HG03571 (cell line): Measurements from ENCODE around the gene SLFN12L.
"Not testable (repeated sequence)": the region's sequence is repeated elsewhere in the genome, so short reads cannot be mapped to it uniquely, and the experiment has no call there.

ENCODE experiments used
- ATAC-seq: cut with Tn5 transposase; IDR thresholded peaks from one replicate; pipeline ENCODE4 v1.9.1; 2021; ENCODE audit not compliant: unreplicated experiment

Gene SLFN12L

DNA sequence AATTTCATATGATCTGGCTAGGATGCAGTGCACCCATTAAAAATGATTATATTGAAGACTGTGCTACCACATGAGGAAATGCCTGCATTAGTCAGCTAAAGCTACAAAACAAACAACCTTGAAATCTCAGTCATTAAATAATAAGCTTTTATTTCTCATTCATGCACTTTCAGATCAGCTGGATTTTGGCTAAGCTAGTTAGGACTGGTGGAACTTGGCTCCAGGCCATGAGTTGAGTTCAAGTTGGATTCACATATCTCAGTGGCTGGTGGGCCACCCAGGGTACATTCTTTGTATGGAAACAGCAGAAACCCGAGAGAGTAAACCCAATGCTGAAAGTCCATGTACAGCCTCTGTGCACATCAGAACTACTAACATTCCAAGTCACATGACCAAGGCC, 6.4 kb upstream of the SLFN12L start:
- ATAC-seq: no peak

DNA sequence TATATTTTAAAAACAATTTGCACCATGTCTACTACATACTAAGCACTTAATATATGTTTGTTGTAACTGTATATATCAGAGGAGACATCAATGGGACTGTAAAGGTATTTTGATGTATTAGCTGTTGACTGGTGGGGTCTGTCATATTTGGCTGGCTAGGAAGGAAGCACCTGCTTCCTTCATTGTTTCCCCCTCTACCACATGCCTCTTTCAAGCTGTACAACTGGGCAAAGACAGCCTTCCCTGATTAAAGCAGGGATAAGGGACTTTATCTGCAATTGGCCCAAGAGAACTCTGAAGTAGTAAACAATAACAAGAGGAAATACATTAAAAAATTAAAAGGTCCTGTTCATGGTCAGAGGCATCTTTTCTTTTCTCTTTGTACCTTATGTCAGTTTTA, 5.5 kb upstream of the SLFN12L start:
- no peak for ATAC-seq

- ATAC-seq: no peak
Measured at GRCh38 chr17:35541434-35541833, 4.0 kb upstream of the SLFN12L start.

- no peak for ATAC-seq
Measured at GRCh38 chr17:35540589-35541404, 3.3 kb upstream of the SLFN12L start.

DNA sequence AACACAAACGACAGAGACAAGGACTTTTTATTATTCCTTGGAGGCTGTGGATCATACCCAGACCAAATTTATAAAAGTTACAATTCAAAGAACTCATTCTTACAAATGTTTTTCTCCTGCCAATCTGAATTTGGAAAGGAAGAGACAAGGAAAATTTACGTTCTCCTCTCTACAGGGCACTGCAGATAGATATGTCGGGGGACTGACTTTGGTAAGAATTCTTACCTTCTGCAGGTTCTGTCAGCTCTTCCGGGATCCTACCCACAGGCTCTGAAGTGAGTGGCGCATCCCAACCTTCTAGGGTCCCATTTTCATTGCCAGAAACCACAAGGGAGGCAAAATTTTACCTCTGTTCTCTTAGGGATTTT, 2.2 kb upstream of the SLFN12L start:
- ATAC-seq: no peak

DNA sequence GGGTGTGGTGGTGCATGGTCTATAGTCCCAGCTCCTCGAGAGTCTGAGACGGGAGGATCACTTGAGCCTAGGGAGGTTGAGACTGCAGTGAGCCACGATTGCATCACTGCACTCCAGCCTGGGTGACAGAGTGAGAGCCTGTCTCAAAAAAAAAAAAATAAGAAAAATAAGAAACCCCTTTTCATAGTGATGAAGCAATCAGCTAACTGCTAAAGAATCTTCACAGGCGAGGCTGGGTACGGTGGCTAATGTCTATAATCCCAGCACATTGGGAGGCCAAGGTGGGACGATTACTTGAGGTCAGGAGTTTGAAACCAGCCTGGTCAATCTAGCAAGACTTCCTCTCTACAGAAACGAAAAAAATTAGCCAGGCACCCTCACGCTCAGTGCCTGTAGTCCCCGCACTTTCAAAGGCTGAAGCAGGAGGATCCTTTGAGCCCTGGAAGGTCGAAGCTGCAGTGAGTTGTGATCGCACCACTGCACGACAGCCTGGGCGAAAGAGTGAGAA, 760 bp downstream of the SLFN12L start:
- ATAC-seq: no peak

DNA sequence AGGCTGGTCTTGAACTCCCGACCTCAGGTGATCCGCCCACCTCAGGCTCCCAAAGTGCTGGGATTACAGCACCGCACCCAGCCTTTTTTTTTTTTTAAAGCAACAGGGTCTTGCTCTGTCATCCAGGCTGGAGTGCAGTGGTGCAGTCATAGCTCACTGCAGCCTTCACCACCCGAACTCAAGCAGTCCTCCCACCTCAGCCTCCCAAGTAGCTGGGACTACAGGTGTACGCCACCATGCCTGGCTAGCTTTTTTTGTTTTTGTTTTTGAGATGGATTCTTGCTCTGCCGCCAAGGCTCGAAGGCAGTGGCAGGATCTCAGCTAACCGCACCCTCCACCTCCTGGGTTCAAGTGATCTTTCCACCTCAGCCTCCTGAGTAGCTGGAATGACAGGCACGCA, 2.1 kb downstream of the SLFN12L start:
- ATAC-seq: not testable (repeated sequence)

DNA sequence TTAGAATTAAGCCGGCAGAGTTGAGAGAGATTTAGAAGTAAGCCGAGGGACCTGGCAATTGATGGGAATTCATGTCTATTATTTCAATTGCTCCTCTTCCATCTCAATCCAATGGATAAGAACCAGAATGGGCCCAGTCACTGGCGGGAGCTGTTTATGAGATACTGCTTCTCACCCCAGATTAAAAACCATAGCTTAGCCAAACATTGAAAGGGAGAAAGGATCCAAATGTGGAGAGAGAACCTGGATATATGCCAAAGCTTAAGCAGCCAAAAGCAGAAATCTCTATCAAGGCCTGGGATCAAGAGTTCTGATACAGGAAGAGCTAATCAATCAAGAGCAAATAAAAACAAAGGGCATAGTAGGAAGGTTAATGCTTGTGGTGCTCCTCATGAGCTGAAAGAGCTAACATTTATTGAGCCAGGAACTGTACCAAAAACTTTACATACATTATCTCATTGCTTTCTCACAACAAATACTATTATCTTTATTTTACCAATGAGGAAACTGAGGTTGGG, 2.8 kb downstream of the SLFN12L start:
- ATAC-seq: no peak

- no peak for ATAC-seq
Measured at GRCh38 chr17:35531160-35531559, 6.3 kb downstream of the SLFN12L start.

GRCh38 chr17:35529866-35530265, 7.6 kb downstream of the SLFN12L start:
- no peak for ATAC-seq

DNA sequence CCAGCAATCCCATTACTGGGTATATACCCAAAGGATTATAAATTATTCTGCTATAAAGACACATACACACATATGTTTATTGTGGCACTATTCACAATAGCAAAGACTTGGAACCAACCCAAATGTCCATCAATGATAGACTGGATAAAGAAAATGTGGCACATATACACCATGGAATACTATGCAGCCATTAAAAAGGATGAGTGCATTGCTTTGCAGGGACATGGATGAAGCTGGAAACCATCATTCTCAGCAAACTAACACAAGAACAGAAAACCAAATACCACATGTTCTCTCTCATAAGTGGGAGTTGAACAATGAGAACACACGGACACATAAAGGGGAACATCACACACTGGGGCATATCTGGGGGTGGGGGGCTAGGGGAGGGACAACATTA, 8.2 kb downstream of the SLFN12L start:
- not testable (repeated sequence) for ATAC-seq

- no peak for ATAC-seq
Measured at GRCh38 chr17:35523296-35523695, 14.2 kb downstream of the SLFN12L start.

DNA sequence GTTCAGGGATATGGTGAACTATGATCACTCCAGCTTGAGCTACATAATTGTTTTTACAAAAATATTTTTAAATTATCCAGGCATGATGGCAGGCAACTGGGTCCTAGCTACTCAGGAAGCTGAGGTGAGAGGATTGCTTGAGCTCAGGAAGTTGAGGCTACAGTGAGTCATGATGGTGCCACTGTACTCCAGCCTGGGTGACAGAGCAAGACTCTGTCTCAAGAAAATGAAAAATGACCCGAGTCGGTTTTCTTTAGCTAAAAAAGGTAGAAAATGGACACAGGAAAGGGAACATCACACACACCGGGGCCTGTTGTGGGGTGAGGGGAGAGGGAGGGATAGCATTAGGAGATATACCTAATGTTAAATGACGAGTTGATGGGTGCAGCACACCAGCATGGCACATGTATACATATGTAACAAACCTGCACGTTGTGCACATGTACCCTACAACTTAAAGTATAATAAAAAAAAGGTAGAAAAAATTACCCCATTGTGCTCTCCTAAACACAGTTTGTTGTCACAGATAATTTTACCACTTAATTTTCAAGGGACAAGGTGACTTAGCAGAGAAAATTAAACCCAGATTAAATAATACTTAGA, 15.7 kb downstream of the SLFN12L start:
- ATAC-seq: not testable (repeated sequence)

GRCh38 chr17:35521150-35521549, 16.3 kb downstream of the SLFN12L start:
- no peak for ATAC-seq

- ATAC-seq: no peak
Measured at GRCh38 chr17:35519906-35520442, 17.5 kb downstream of the SLFN12L start.

DNA sequence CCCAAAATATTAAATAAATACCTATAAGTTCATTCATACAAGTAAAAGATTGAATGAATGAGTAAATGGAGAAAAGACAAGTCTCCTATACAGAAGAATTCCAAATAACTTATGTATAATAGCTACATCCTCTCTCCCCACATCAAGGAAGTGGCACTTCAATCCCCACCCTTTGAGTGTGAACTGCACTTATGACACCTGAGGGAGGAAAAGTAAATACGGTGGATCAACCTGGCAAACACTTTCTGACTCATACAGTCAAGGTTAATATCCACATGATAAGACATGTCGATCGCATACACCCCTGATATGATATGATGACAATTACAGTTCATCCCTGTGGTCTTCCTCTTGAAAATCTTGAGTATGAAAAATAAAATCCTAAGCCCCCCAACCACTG, 18.0 kb downstream of the SLFN12L start:
- no peak for ATAC-seq

GRCh38 chr17:35518431-35518830, 19.0 kb downstream of the SLFN12L start:
- ATAC-seq: not testable (repeated sequence)

DNA sequence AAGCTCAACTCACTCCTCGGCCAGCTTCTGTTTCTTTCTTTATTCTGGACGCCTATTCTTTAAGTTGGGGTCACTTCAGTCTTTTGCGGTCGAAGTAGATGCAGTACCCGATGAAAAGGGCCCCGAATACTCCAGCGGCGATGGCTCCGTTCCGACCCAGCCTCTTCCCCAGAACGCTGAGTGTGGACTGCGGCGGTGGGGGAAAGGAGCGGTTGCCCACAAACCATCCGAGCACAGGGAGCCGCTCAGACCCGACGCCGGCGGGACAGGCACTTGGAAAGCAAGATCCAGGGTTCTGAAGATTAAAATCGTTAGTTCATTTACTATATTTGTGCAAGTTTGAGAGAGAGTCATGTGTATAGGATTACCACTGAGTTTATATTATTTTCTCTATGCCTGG, 22.5 kb downstream of the SLFN12L start:
- ATAC-seq: no peak

GRCh38 chr17:35514564-35514963, 22.9 kb downstream of the SLFN12L start:
- ATAC-seq: no peak

GRCh38 chr17:35510052-35510451, 27.4 kb downstream of the SLFN12L start:
- no peak for ATAC-seq

GRCh38 chr17:35507714-35508113, 29.8 kb downstream of the SLFN12L start:
- not testable (repeated sequence) for ATAC-seq

- ATAC-seq: no peak
Measured at GRCh38 chr17:35499548-35499947, 37.9 kb downstream of the SLFN12L start.
